HepG2 (cell line): Measurements from ENCODE around the gene SQOR. TPM values are rescaled to one million over a fixed set of nuclear protein-coding genes. Genes with fewer than 3 reads are reported as not detected.

Source experiments
- ATAC-seq: fragments of 200-7000 bp; cut with Tn5 transposase; 3 replicates; pipeline ENCODE4 v1.9.1; 2020; ENCODE audit warnings: mild to moderate bottlenecking, moderate library complexity
- BruUV-seq: library from RNA; stranded (reverse); fragments of 400-500 nt; replicated peaks from 2 replicates; lab custom pipeline; 2021; lab: Mats Ljungman, UMichigan
- CTCF ChIA-PET: fragments of 300-600 bp; formaldehyde crosslinking; extraction: SDS; loops from one replicate; lab custom pipeline; 2021; ENCODE audit warnings: low total read pairs, inconsistent platforms, low intra/inter-chr PET ratio; lab: Yijun Ruan, JAX
- POLR2A ChIA-PET: fragments of 350-600 bp; sonication (Branson Sonifier 250); formaldehyde crosslinking; loops from one replicate; lab custom pipeline; 2020; ENCODE audit warnings: antibody characterized with exemption, inconsistent platforms; lab: Yijun Ruan, JAX
- DNase-seq: peaks from one replicate; pipeline ENCODE4 v3.0.0-alpha.2; 2015; ENCODE audit warnings: low spot score
- FAIRE-seq: peaks from 3 replicates; lab custom pipeline; 2011; peaks lifted over from hg19 to GRCh38; lab: Jason Lieb, UNC
- H2AFZ ChIP-seq: one replicate; pipeline ENCODE4 v1.6.1; 2011; ENCODE audit warnings: low read length, inconsistent platforms
- H3K27ac ChIP-seq: fragments of 300-600 bp; 3 replicates; pipeline ENCODE4 v1.8.0; 2011; ENCODE audit warnings: mixed run types, mild to moderate bottlenecking, mixed read lengths, low read length, inconsistent platforms; ENCODE audit not compliant: insufficient read depth; ENCODE audit errors: extremely low read length
- H3K27me3 ChIP-seq, 2 experiments: fragments of 200-600 bp in 1 of 2; 2 replicates in 1 of 2; 3 replicates in 1 of 2; pipeline versions ENCODE4 v1.6.0 to v1.8.0; 2011; ENCODE audit warnings: low read length in 2 of 2, mild to moderate bottlenecking in 2 of 2, moderate library complexity in 2 of 2, inconsistent platforms in 1 of 2; ENCODE audit not compliant: insufficient read depth in 2 of 2, control insufficient read depth in 1 of 2
- H3K36me3 ChIP-seq, 2 experiments: fragments of 200-600 bp in 1 of 2; replicated peaks in 1 of 2; 2 replicates in 1 of 2; 3 replicates in 1 of 2; pipeline versions ENCODE4 v1.5.1 to v1.8.0; 2011; ENCODE audit warnings: low read length in 2 of 2, inconsistent platforms in 1 of 2; ENCODE audit not compliant: insufficient read depth in 2 of 2, control insufficient read depth in 1 of 2
- H3K4me1 ChIP-seq: 2 replicates; pipeline ENCODE4 v1.5.1; 2012; ENCODE audit warnings: low read length, inconsistent platforms; ENCODE audit not compliant: insufficient read depth
- H3K4me2 ChIP-seq: 2 replicates; pipeline ENCODE4 v1.6.0; 2011; ENCODE audit warnings: low read depth, low read length, inconsistent platforms
- H3K4me3 ChIP-seq, 3 experiments: fragments of 200-600 bp in 1 of 3; sonication (generic), shearing (Covaris generic) in 1 of 3; replicated peaks in 1 of 3; 2 replicates each; pipeline ENCODE4 v1.5.1; 2011 to 2016; ENCODE audit warnings: low read length in 3 of 3, inconsistent platforms in 2 of 3, low read depth in 2 of 3, mild to moderate bottlenecking in 2 of 3, control low read depth in 1 of 3, mixed read lengths in 1 of 3; ENCODE audit not compliant: insufficient read depth in 1 of 3
- H3K79me2 ChIP-seq: one replicate; pipeline ENCODE4 v1.6.1; 2011; ENCODE audit warnings: low read length, inconsistent platforms; ENCODE audit not compliant: insufficient read depth
- H3K9ac ChIP-seq: 2 replicates; pipeline ENCODE4 v1.6.0; 2011; ENCODE audit warnings: mild to moderate bottlenecking, low read depth, low read length, inconsistent platforms; ENCODE audit not compliant: insufficient read depth
- H3K9me3 ChIP-seq: 2 replicates; pipeline ENCODE4 v1.5.1; 2012; ENCODE audit warnings: mild to moderate bottlenecking, low read length
- H4K20me1 ChIP-seq: 2 replicates; pipeline ENCODE4 v1.6.0; 2011; ENCODE audit warnings: inconsistent platforms, mild to moderate bottlenecking, low read length, moderate library complexity; ENCODE audit not compliant: insufficient read depth
- CEBPB ChIP-seq: IDR thresholded peaks from 2 replicates; pipeline ENCODE4 v1.6.1; 2011; ENCODE audit warnings: low read depth, low read length, improper control_type of control experiment, borderline replicate concordance
- DNMT3B ChIP-seq: conservative IDR thresholded peaks from 2 replicates; pipeline ENCODE4 v1.6.1; 2016; ENCODE audit warnings: missing biosample characterization, control low read depth
- ELF1 ChIP-seq: sonication (generic); formaldehyde crosslinking; IDR thresholded peaks from 2 replicates; pipeline ENCODE4 v1.4.0; 2020; ENCODE audit warnings: missing genetic modification reagents
- EP300 ChIP-seq, 3 experiments: sonication (generic) in 1 of 3; formaldehyde crosslinking in 1 of 3; IDR thresholded peaks; 2 replicates each; pipeline versions ENCODE4 v1.5.1 to v1.6.1; 2011 to 2020; ENCODE audit warnings: low read depth in 2 of 3, low read length in 2 of 3, borderline replicate concordance in 1 of 3, improper control_type of control experiment in 1 of 3, mild to moderate bottlenecking in 1 of 3, missing genetic modification reagents in 1 of 3, moderate library complexity in 1 of 3
- HNRNPLL ChIP-seq: fragments of 200-400 bp; formaldehyde crosslinking; IDR thresholded peaks from 2 replicates; pipeline ENCODE4 v1.6.1; 2017; ENCODE audit warnings: mild to moderate bottlenecking, low read depth, low read length; ENCODE audit not compliant: poor library complexity, severe bottlenecking
- IKZF4 ChIP-seq: sonication (generic); formaldehyde crosslinking; IDR thresholded peaks from 2 replicates; pipeline ENCODE4 v1.5.1; 2020; ENCODE audit warnings: borderline replicate concordance, mild to moderate bottlenecking, low read depth, missing genetic modification reagents; ENCODE audit errors: not compliant biosample characterization
- KMT2B ChIP-seq: IDR thresholded peaks from 2 replicates; pipeline ENCODE4 v1.6.1; 2016; ENCODE audit warnings: missing genetic modification reagents, missing compliant biosample characterization
- MAZ ChIP-seq, 2 experiments: sonication (generic) in 1 of 2; formaldehyde crosslinking in 1 of 2; IDR thresholded peaks; 2 replicates each; pipeline versions ENCODE4 v1.5.0 to v1.6.1; 2012 to 2020; ENCODE audit warnings: low read depth in 2 of 2, mild to moderate bottlenecking in 2 of 2, borderline replicate concordance in 1 of 2, improper control_type of control experiment in 1 of 2, low read length in 1 of 2, missing genetic modification reagents in 1 of 2, moderate library complexity in 1 of 2
- MBNL3 ChIP-seq: fragments of 250-450 bp; sonication (Bioruptor Pico); conservative IDR thresholded peaks from 2 replicates; pipeline ENCODE4 v1.8.0; 2022; ENCODE audit warnings: mild to moderate bottlenecking, inconsistent platforms
- NBN ChIP-seq: fragments of 450-650 bp; conservative IDR thresholded peaks from 2 replicates; pipeline ENCODE4 v1.6.1; 2017
- NR2F1 ChIP-seq, 2 experiments: fragments of 450-650 bp in 1 of 2; formaldehyde crosslinking in 1 of 2; IDR thresholded peaks; 2 replicates each; pipeline versions ENCODE4 v1.5.0 to v1.6.1; 2016 to 2020; ENCODE audit warnings: mild to moderate bottlenecking in 1 of 2, missing compliant biosample characterization in 1 of 2, missing genetic modification reagents in 1 of 2, moderate library complexity in 1 of 2
- NR2F6 ChIP-seq, 2 experiments: IDR thresholded peaks; 2 replicates each; pipeline ENCODE4 v1.6.1; 2016; ENCODE audit warnings: antibody characterized with exemption in 1 of 2, mild to moderate bottlenecking in 1 of 2
- PHF8 ChIP-seq: sonication (generic); formaldehyde crosslinking; IDR thresholded peaks from 2 replicates; pipeline ENCODE4 v1.5.0; 2020; ENCODE audit warnings: missing genetic modification reagents
- SKI ChIP-seq: fragments of 450-650 bp; IDR thresholded peaks from one replicate; pipeline ENCODE4 v1.6.1; 2018; ENCODE audit warnings: mild to moderate bottlenecking; ENCODE audit not compliant: partially characterized antibody
- ZFAT ChIP-seq: sonication (generic); formaldehyde crosslinking; conservative IDR thresholded peaks from 2 replicates; pipeline ENCODE4 v1.8.1; 2023; ENCODE audit warnings: missing genetic modification reagents, inconsistent platforms
- ZMYM3 ChIP-seq: sonication (generic); formaldehyde crosslinking; IDR thresholded peaks from 2 replicates; pipeline ENCODE4 v1.5.1; 2020; ENCODE audit warnings: mild to moderate bottlenecking, missing genetic modification reagents
- ZNF20 ChIP-seq: sonication (generic); formaldehyde crosslinking; IDR thresholded peaks from 2 replicates; pipeline ENCODE4 v1.4.0; 2020; ENCODE audit warnings: mild to moderate bottlenecking, moderate library complexity, missing genetic modification reagents
- WGBS: methylation state at CpG from one replicate; pipeline ENCODE4 v1.1.6; 2017; ENCODE audit warnings: low lambda C conversion rate; 5-methylcytosine and 5-hydroxymethylcytosine counted together
- in situ Hi-C: cut with HindIII; loops from 2 replicates; pipeline ENCODE4 v1.10.0; 2017; ENCODE audit warnings: low pct_unique_long_range_greater_than_20kb; ENCODE audit not compliant: extremely low pct_ligation_motif_present
- intact Hi-C: fragments of 100-400 bp; cut with micrococcal nuclease; formaldehyde crosslinking; loops from one replicate; pipeline ENCODE4 v1.10.0; 2022; ENCODE audit not compliant: unreplicated experiment
- polyA plus RNA-seq, 8 experiments: library from polyadenylated mRNA; depleted of rRNA in 3 of 8; stranded (reverse) in 7 of 8; unstranded in 1 of 8; fragments of >200 nt; fragmentation: Illumina TruSeq in 4 of 8; extraction: Trizol in 4 of 8; gene quantifications; 2 replicates each; pipeline versions ENCODE4 v1.2.1 to v1.2.3, GENCODE V29; 2011 to 2016; ENCODE audit warnings: low read depth in 4 of 8, missing spikeins in 1 of 8, mixed read lengths in 1 of 8; ENCODE audit not compliant: insufficient read depth in 1 of 8
- total RNA-seq, 5 experiments: library from RNA; depleted of rRNA; stranded (reverse); fragments of >200 nt; fragmentation: Illumina TruSeq; extraction: Trizol; gene quantifications; 2 replicates each; pipeline ENCODE4 v1.2.3, GENCODE V29; 2016; ENCODE audit warnings: low read depth in 1 of 5

SQOR gene
- total and polyA plus RNA-seq, 2 of the 13 experiments (the other 11 are each of a cell fraction or from before 2014, with no cell fraction given), result 19.3 to 19.4 TPM

- ChIA-PET POLR2A (no interaction called here), CTCF (interaction anchor here (3.2 to 3.8 kb wide), 2 partner anchors 154 to 155 kb away, joined by 17 to 24 read pairs; no protein-coding TSS in a partner anchor)
- Histone ChIP-seq H3K27ac (no peak overlapping the region), H3K4me1 (no peaks in the 10 kb centered on the region; the same call in 1 of the 2 replicates), H3K4me2 (no peak overlapping the region), H4K20me1 (no peaks in the 10 kb centered on the region), H2AFZ (no peak overlapping the region), H3K9ac (no peak overlapping the region), H3K36me3 (peaks cover 0 to 5% of the 10 kb centered on the region in 2 experiments; a peak in 2 of 5 replicates), H3K4me3 (no peak overlapping the region), H3K27me3 (no peaks in the 10 kb centered on the region), H3K9me3 (no peaks in the 10 kb centered on the region), H3K79me2 (no peaks in the 10 kb centered on the region)
- 17% methylated on average over 1 of the region's 1 CpG for WGBS
- ATAC-seq (peak; percentile 24; the same call in 1 of the 3 replicates), DNase-seq (no peak), FAIRE-seq (no peak)
- TF ChIP-seq NR2F1 (CRISPR knock-in tag; IDR thresholded peaks at IDR 0.05) (no peak), MBNL3 (CRISPR knock-in tag) (no peak), MAZ (IDR thresholded peaks at IDR 0.05; ENCODE audit: borderline replicate concordance, low read depth, low read length) (no peak), MAZ (CRISPR knock-in tag; IDR thresholded peaks at IDR 0.05; ENCODE audit: low read depth) (no peak)
- BruUV-seq, result no TSS peak
- in situ Hi-C loops, result loop anchor here (10.0 kb wide), 1 partner anchor 158 kb away; no protein-coding TSS in a partner anchor
- intact Hi-C loops, result loop anchor here (10.0 kb wide), 1 partner anchor 408 kb away; no protein-coding TSS in a partner anchor
Measured at GRCh38 chr15:45612790-45613415, 21.9 kb upstream of the SQOR start.

- BruUV-seq, result no TSS peak
- CTCF ChIA-PET, result interaction anchor here (3.8 kb wide), 1 partner anchor 159 kb away, joined by 24 read pairs; no protein-coding TSS in a partner anchor
- TF ChIP-seq IKZF4 (CRISPR knock-in tag) (no peak), NR2F6 (IDR thresholded peaks at IDR 0.05) (no peak), NR2F6 (CRISPR knock-in tag; IDR thresholded peaks at IDR 0.05) (no peak), ZMYM3 (CRISPR knock-in tag) (no peak), ELF1 (CRISPR knock-in tag) (no peak), KMT2B (CRISPR knock-in tag) (no peak), HNRNPLL (no peak), EP300 (IDR thresholded peaks at IDR 0.05; ENCODE audit: low read depth in 2 of 2, low read length in 2 of 2) (no peak), EP300 (CRISPR knock-in tag; IDR thresholded peaks at IDR 0.05; ENCODE audit: borderline replicate concordance) (no peak), CEBPB (no peak), SKI (no peak), ZNF20 (CRISPR knock-in tag) (no peak), PHF8 (no peak), ZFAT (CRISPR knock-in tag) (no peak), DNMT3B (CRISPR knock-in tag) (no peak), NBN (no peak)
Measured at GRCh38 chr15:45616901-45617323, 17.9 kb upstream of the SQOR start.

More at GRCh38 chr15:45616901-45617323, 17.9 kb upstream of the SQOR start:
- Histone ChIP-seq H3K27ac (no peak overlapping the region), H3K9ac (no peak overlapping the region), H3K79me2 (no peaks in the 10 kb centered on the region), H3K4me3 (no peak overlapping the region), H3K36me3 (no peaks in the 10 kb centered on the region), H3K9me3 (no peaks in the 10 kb centered on the region), H3K4me2 (no peak overlapping the region), H4K20me1 (no peaks in the 10 kb centered on the region), H3K27me3 (no peaks in the 10 kb centered on the region), H3K4me1 (no peaks in the 10 kb centered on the region; the same call in 1 of the 2 replicates), H2AFZ (no peak overlapping the region)
- ATAC-seq, result peak; percentile 31
- POLR2A ChIA-PET, result no interaction called here
- DNase-seq, result no peak
- 20% methylated on average over 2 of the region's 3 CpGs for WGBS
- in situ Hi-C loops, result loop anchor here (10.0 kb wide), 1 partner anchor 162 kb away; no protein-coding TSS in a partner anchor
- no peak for FAIRE-seq
- intact Hi-C loops, result loop anchor here (10.0 kb wide), 1 partner anchor 412 kb away; no protein-coding TSS in a partner anchor
